A549 (cell line): ENCODE data around the gene UBE2E3. TPM values are rescaled to one million over a fixed set of nuclear protein-coding genes. Genes with fewer than 3 reads are reported as not detected.

Experiments
- ATAC-seq, 2 experiments: fragments of 200-7000 bp in 1 of 2; fragments of >200 bp in 1 of 2; cut with Nextera tagmentation in 1 of 2; cut with Tn5 transposase in 1 of 2; 3 replicates each; pipeline versions ENCODE4 v1.8.0 to v1.9.1; 2018 to 2020; ENCODE audit warnings: mild to moderate bottlenecking in 1 of 2, moderate library complexity in 1 of 2
- CTCF ChIA-PET: fragments of 300-600 bp; sonication (Branson Sonifier 250); formaldehyde crosslinking; extraction: SDS; loops from one replicate; lab custom pipeline; 2021; ENCODE audit warnings: antibody characterized with exemption, inconsistent platforms; lab: Yijun Ruan, JAX
- POLR2A ChIA-PET: fragments of 350-600 bp; formaldehyde crosslinking; extraction: SDS; loops from one replicate; lab custom pipeline; 2021; ENCODE audit warnings: antibody characterized with exemption, inconsistent platforms; lab: Yijun Ruan, JAX
- DNase-seq, 2 experiments: peaks; one replicate each; pipeline versions ENCODE4 v3.0.0 to v3.0.0-alpha.2; 2011 to 2016; ENCODE audit warnings: low read depth in 1 of 2, low spot score in 1 of 2
- FAIRE-seq: peaks from 2 replicates; lab custom pipeline; 2011; peaks lifted over from hg19 to GRCh38; lab: Jason Lieb, UNC
- H3K27ac ChIP-seq, 2 experiments: fragments of >200 bp; sonication (Bioruptor Twin); formaldehyde crosslinking; 3 replicates each; pipeline ENCODE4 v1.5.1; 2016 to 2017
- H3K4me1 ChIP-seq: fragments of >200 bp; sonication (Bioruptor Twin); formaldehyde crosslinking; 3 replicates; pipeline ENCODE4 v1.6.1; 2016
- H3K4me2 ChIP-seq: fragments of >200 bp; sonication (Bioruptor Twin); formaldehyde crosslinking; 3 replicates; pipeline ENCODE4 v1.6.1; 2016
- H3K4me3 ChIP-seq: fragments of >200 bp; sonication (Bioruptor Twin); formaldehyde crosslinking; 3 replicates; pipeline ENCODE4 v1.5.1; 2016
- H3K9me3 ChIP-seq: fragments of >200 bp; sonication (Bioruptor Twin); formaldehyde crosslinking; 3 replicates; pipeline ENCODE4 v1.6.1; 2016
- BHLHE40 ChIP-seq: IDR thresholded peaks from 2 replicates; pipeline ENCODE4 v1.6.1; 2012; ENCODE audit warnings: low read depth, low read length, inconsistent platforms
- CTCF ChIP-seq: fragments of >200 bp; sonication (Bioruptor Twin); formaldehyde crosslinking; IDR thresholded peaks from 3 replicates; pipeline ENCODE4 v1.5.1; 2016
- E2F6 ChIP-seq: IDR thresholded peaks from 2 replicates; pipeline ENCODE4 v1.6.1; 2012; ENCODE audit warnings: low read depth, borderline replicate concordance
- ESRRA ChIP-seq: fragments of 150-350 bp; IDR thresholded peaks from 2 replicates; pipeline ENCODE4 v1.6.1; 2014; ENCODE audit warnings: mild to moderate bottlenecking, low read length, borderline replicate concordance
- HDAC2 ChIP-seq: fragments of 200-600 bp; sonication (generic); IDR thresholded peaks from 2 replicates; pipeline ENCODE4 v1.6.1; 2016
- HES2 ChIP-seq: fragments of >200 bp; sonication (Bioruptor Twin); formaldehyde crosslinking; IDR thresholded peaks from 2 replicates; pipeline ENCODE4 v1.6.1; 2016
- JUN ChIP-seq, 2 experiments: fragments of >200 bp; sonication (Bioruptor Twin); formaldehyde crosslinking; IDR thresholded peaks; 2 replicates in 1 of 2; 3 replicates in 1 of 2; pipeline ENCODE4 v1.6.1; 2016 to 2017
- MYC ChIP-seq: IDR thresholded peaks from 2 replicates; pipeline ENCODE4 v1.6.1; 2012; ENCODE audit warnings: mild to moderate bottlenecking, inconsistent platforms, low read length, improper control_type of control experiment, borderline replicate concordance
- POLR2AphosphoS2 ChIP-seq: conservative IDR thresholded peaks from 2 replicates; pipeline ENCODE4 v1.6.1; 2012; ENCODE audit warnings: low read length, improper control_type of control experiment, inconsistent platforms
- RAD21 ChIP-seq, 2 experiments: fragments of >200 bp in 1 of 2; sonication (Bioruptor Twin) in 1 of 2; formaldehyde crosslinking in 1 of 2; IDR thresholded peaks in 1 of 2; conservative IDR thresholded peaks in 1 of 2; 2 replicates in 1 of 2; 3 replicates in 1 of 2; pipeline ENCODE4 v1.6.1; 2012 to 2018; ENCODE audit warnings: inconsistent platforms in 1 of 2
- TFCP2L1 ChIP-seq: fragments of 250-450 bp; sonication (Bioruptor Pico); IDR thresholded peaks from 2 replicates; pipeline ENCODE4 v1.5.0; 2021; ENCODE audit warnings: mild to moderate bottlenecking
- USF2 ChIP-seq: fragments of 450-650 bp; IDR thresholded peaks from 2 replicates; pipeline ENCODE4 v1.6.1; 2014; ENCODE audit warnings: antibody characterized with exemption
- WGBS: methylation state at CpG from one replicate; pipeline ENCODE4 v1.1.6; 2017; ENCODE audit errors: missing lambda C conversion rate; 5-methylcytosine and 5-hydroxymethylcytosine counted together
- polyA plus RNA-seq, 4 experiments: library from polyadenylated mRNA; depleted of rRNA in 3 of 4; stranded (reverse); fragments of >200 nt; fragmentation: RNase III in 1 of 4; extraction: RNeasy Plus Mini Kit Qiagen cat#74134 plus additional on column Dnase treatment in 1 of 4; gene quantifications; 2 replicates in 3 of 4; 3 replicates in 1 of 4; pipeline ENCODE4 v1.2.3, GENCODE V29; 2011 to 2017
- TF ChIP-seq, protein P1 (sequence below): fragments of >200 bp; sonication (Bioruptor Twin); formaldehyde crosslinking; IDR thresholded peaks from 3 replicates; pipeline ENCODE4 v1.6.1; 2016
- TF ChIP-seq, protein P2 (sequence below): IDR thresholded peaks from 2 replicates; pipeline ENCODE4 v1.6.1; 2012
- TF ChIP-seq, protein P3 (sequence below): fragments of 150-350 bp; IDR thresholded peaks from 2 replicates; pipeline ENCODE4 v1.6.1; 2014; ENCODE audit warnings: low read depth, mild to moderate bottlenecking, low read length

The UBE2E3 gene
- polyA plus RNA-seq, 2 of the 4 experiments (the other 2 are of a cell fraction): 54.0 to 70.6 TPM

DNA sequence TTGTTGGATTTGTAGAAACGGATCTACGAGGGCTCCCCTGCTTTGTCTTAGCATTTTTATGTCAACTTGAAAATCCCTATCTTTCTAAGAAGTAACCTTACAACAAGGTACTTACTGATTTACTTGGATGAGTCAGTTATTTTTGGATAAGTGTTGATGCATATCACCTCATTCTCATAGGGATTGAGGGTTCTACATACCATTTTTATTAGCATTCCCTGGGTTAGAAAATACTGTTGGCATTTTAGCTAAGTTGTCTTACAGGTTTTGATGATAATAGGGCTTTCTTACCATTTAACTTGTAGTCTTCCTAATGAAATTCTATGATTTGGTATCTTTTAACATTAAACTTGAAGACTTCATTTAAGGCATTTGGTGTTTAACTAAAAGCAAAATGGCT, 125.2 kb downstream of the UBE2E3 start:
- peaks cover 25% of the 10 kb centered on the region for H3K4me1 ChIP-seq
- 0 out of 6 replicates have a peak overlapping the region, but pooled peaks of 1 of the 2 experiments have one; percentile 42 for H3K27ac ChIP-seq
- ChIA-PET POLR2A (no interaction called here), CTCF (interaction anchor here (0.6 to 3.9 kb wide), 11 partner anchors 16 to 981 kb away, joined by 3 to 31 read pairs (median 5); partner anchors contain the start of gene ITGA4)
- no peaks in the 10 kb centered on the region for H3K9me3 ChIP-seq
- WGBS: 49% methylated on average over 2 of the region's 2 CpGs
- TF ChIP-seq, protein P1, sequence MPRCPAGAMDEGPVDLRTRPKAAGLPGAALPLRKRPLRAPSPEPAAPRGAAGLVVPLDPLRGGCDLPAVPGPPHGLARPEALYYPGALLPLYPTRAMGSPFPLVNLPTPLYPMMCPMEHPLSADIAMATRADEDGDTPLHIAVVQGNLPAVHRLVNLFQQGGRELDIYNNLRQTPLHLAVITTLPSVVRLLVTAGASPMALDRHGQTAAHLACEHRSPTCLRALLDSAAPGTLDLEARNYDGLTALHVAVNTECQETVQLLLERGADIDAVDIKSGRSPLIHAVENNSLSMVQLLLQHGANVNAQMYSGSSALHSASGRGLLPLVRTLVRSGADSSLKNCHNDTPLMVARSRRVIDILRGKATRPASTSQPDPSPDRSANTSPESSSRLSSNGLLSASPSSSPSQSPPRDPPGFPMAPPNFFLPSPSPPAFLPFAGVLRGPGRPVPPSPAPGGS: no peak
- TF ChIP-seq, protein P2, sequence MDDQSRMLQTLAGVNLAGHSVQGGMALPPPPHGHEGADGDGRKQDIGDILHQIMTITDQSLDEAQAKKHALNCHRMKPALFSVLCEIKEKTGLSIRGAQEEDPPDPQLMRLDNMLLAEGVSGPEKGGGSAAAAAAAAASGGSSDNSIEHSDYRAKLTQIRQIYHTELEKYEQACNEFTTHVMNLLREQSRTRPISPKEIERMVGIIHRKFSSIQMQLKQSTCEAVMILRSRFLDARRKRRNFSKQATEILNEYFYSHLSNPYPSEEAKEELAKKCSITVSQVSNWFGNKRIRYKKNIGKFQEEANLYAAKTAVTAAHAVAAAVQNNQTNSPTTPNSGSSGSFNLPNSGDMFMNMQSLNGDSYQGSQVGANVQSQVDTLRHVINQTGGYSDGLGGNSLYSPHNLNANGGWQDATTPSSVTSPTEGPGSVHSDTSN: no peak
- TF ChIP-seq HDAC2 (no peak), MYC (no peak), JUN (IDR thresholded peaks at IDR 0.05) (no peak), ESRRA (no peak), BHLHE40 (no peak)
- TF ChIP-seq, protein P3, sequence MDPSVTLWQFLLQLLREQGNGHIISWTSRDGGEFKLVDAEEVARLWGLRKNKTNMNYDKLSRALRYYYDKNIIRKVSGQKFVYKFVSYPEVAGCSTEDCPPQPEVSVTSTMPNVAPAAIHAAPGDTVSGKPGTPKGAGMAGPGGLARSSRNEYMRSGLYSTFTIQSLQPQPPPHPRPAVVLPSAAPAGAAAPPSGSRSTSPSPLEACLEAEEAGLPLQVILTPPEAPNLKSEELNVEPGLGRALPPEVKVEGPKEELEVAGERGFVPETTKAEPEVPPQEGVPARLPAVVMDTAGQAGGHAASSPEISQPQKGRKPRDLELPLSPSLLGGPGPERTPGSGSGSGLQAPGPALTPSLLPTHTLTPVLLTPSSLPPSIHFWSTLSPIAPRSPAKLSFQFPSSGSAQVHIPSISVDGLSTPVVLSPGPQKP: no peak
- FAIRE-seq (no peak), ATAC-seq (no peak), DNase-seq (no peak)
- no peak overlapping the region for H3K4me3 ChIP-seq
- H3K4me2 ChIP-seq: no peak overlapping the region

DNA sequence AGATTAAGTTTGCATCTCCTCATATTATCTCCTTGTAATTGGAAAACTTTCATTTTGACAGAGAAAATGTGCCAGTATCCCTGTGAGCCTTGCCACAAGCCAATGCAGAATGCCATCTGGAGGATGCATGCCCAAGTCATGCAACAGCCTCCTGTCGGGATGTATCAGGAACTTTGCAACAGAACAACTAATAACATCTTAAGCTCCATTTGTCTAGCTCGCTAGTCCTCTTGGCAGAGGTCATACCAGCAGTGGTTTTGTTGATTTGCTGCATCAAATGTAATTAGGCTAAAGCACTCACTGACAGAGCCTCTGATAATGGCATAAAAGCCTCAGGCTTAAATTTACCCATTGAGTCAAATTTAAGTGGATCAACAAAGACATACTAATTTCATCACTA, 125.8 kb downstream of the UBE2E3 start:
- POLR2A ChIA-PET: no interaction called here
- H3K4me2 ChIP-seq: peak overlapping the region; percentile 47
- no peak for FAIRE-seq

More for the DNA sequence above, 125.8 kb downstream of the UBE2E3 start:
- Histone ChIP-seq H3K27ac (peak overlapping the region; percentile 2 to 66; a peak in 4 of 6 replicates), H3K4me1 (peaks cover 25% of the 10 kb centered on the region), H3K9me3 (no peaks in the 10 kb centered on the region), H3K4me3 (no peak overlapping the region)
- 76% methylated on average over 2 of the region's 2 CpGs for WGBS
- no peak for TF ChIP-seq E2F6
- no peak for TF ChIP-seq TFCP2L1 (CRISPR knock-in tag)
- TF ChIP-seq RAD21 (conservative IDR thresholded peaks at IDR 0.05 in 1 of 2, IDR thresholded peaks at IDR 0.05 in 1 of 2): no peak
- no peak for TF ChIP-seq CTCF
- no peak for TF ChIP-seq HES2
- no peak for TF ChIP-seq POLR2AphosphoS2
- TF ChIP-seq MYC: no peak
- TF ChIP-seq USF2: no peak
- no peak for ATAC-seq
- DNase-seq: no peak
- CTCF ChIA-PET: interaction anchor here (0.6 to 3.9 kb wide), 7 partner anchors 12 to 982 kb away, joined by 3 to 31 read pairs (median 3); partner anchors contain the start of gene ITGA4
